ENCODE results near the gene NTF4.

- TF ChIP-seq POLR2A (IDR thresholded peaks at IDR 0.05; ENCODE audit: low read length) (no peak), GATA1 (IDR thresholded peaks at IDR 0.05; ENCODE audit: low read depth, low read length) (no peak)
These were observed 26.9 kb upstream of the NTF4 start for GRCh38 chr19:49091391-49092038.
